HCT116 (cell line): ENCODE results near the gene STAMBP. TPM values are rescaled to one million over a fixed set of nuclear protein-coding genes. Genes with fewer than 3 reads are reported as not detected.

Source experiments
- ATAC-seq: fragments of 200-7000 bp; cut with Tn5 transposase; 2 replicates; pipeline ENCODE4 v1.9.1; 2020; ENCODE audit warnings: mild to moderate bottlenecking, moderate library complexity
- BruUV-seq: library from RNA; stranded (reverse); fragments of 400-500 nt; replicated peaks from 2 replicates; lab custom pipeline; 2021; lab: Mats Ljungman, UMichigan
- CTCF ChIA-PET: fragments of 300-600 bp; sonication (Branson Sonifier 250); formaldehyde crosslinking; loops from one replicate; lab custom pipeline; 2021; ENCODE audit warnings: antibody characterized with exemption; lab: Charles Lee
- POLR2A ChIA-PET: fragments of 300-600, 350-600 bp; sonication (Branson Sonifier 250); formaldehyde crosslinking; loops from one replicate; lab custom pipeline; 2021; ENCODE audit warnings: antibody characterized with exemption; lab: Charles Lee
- RAD21 ChIA-PET, 2 experiments: fragments of 300-600 bp; sonication (Branson Sonifier 250); formaldehyde crosslinking; loops; one replicate each; lab custom pipeline; 2023; ENCODE audit warnings: low total read pairs in 2 of 2; ENCODE audit not compliant: uncharacterized antibody in 2 of 2, unreplicated experiment in 2 of 2, low non-redundant PET in 1 of 2; lab: Charles Lee
- DNase-seq: peaks from one replicate; pipeline ENCODE4 v3.0.0-alpha.2; 2010; ENCODE audit warnings: low read depth, low spot score
- H2AFZ ChIP-seq: fragments of 200-600 bp; shearing (Covaris generic), sonication (generic); 2 replicates; pipeline ENCODE4 v1.6.1; 2017; ENCODE audit warnings: low read depth, mixed run types, mixed read lengths, antibody characterized with exemption, low read length; ENCODE audit not compliant: poor library complexity, severe bottlenecking
- H3K27ac ChIP-seq: 2 replicates; pipeline ENCODE4 v1.5.1; 2012; ENCODE audit warnings: low read depth, low read length
- H3K27me3 ChIP-seq: fragments of 200-600 bp; sonication (generic); 2 replicates; pipeline ENCODE4 v1.6.1; 2016; ENCODE audit warnings: mixed run types, low read length, mixed read lengths; ENCODE audit not compliant: insufficient read depth
- H3K36me3 ChIP-seq, 2 experiments: fragments of 200-500 bp in 1 of 2; fragments of 200-600 bp in 1 of 2; sonication (Bioruptor generic) in 1 of 2; sonication (generic) in 1 of 2; 2 replicates each; pipeline versions ENCODE4 v1.5.1 to v1.6.1; 2014 to 2016; ENCODE audit warnings: low read length in 2 of 2, inconsistent platforms in 1 of 2, mixed read lengths in 1 of 2, mixed run types in 1 of 2; ENCODE audit not compliant: insufficient read depth in 2 of 2, control insufficient read depth in 1 of 2
- H3K4me1 ChIP-seq, 2 experiments: fragments of 200-600 bp in 1 of 2; sonication (generic) in 1 of 2; 2 replicates each; pipeline versions ENCODE4 v1.5.1 to v1.6.1; 2012 to 2017; ENCODE audit warnings: low read length in 2 of 2, inconsistent platforms in 1 of 2, mild to moderate bottlenecking in 1 of 2, mixed read lengths in 1 of 2, mixed run types in 1 of 2, moderate library complexity in 1 of 2; ENCODE audit not compliant: insufficient read depth in 2 of 2, control insufficient read depth in 1 of 2
- H3K4me2 ChIP-seq: fragments of 200-600 bp; sonication (generic); 2 replicates; pipeline ENCODE4 v1.6.1; 2017; ENCODE audit warnings: mixed run types, low read length, mixed read lengths
- H3K4me3 ChIP-seq, 2 experiments: fragments of 200-600 bp in 1 of 2; sonication (generic) in 1 of 2; replicated peaks in 1 of 2; 2 replicates each; pipeline ENCODE4 v1.5.1; 2011 to 2016; ENCODE audit warnings: low read length in 2 of 2, control low read depth in 1 of 2, low read depth in 1 of 2, mild to moderate bottlenecking in 1 of 2, mixed read lengths in 1 of 2, mixed run types in 1 of 2
- H3K79me2 ChIP-seq: fragments of 200-600 bp; sonication (generic); 2 replicates; pipeline ENCODE4 v1.6.1; 2017; ENCODE audit warnings: mild to moderate bottlenecking, mixed run types, low read length, moderate library complexity, mixed read lengths; ENCODE audit not compliant: insufficient read depth
- H3K9ac ChIP-seq: fragments of 200-600 bp; sonication (generic); 2 replicates; pipeline ENCODE4 v1.6.1; 2016; ENCODE audit warnings: low read length, mixed read lengths
- H3K9me2 ChIP-seq: fragments of 200-600 bp; sonication (generic), shearing (Covaris generic); 2 replicates; pipeline ENCODE4 v1.6.1; 2017; ENCODE audit warnings: mixed run types, mild to moderate bottlenecking, moderate library complexity; ENCODE audit not compliant: insufficient read depth
- H3K9me3 ChIP-seq, 2 experiments: fragments of 200-500 bp in 1 of 2; fragments of 200-600 bp in 1 of 2; sonication (Bioruptor generic) in 1 of 2; sonication (generic) in 1 of 2; 2 replicates each; pipeline ENCODE4 v1.6.1; 2014 to 2017; ENCODE audit warnings: low read length in 2 of 2, mixed read lengths in 2 of 2, inconsistent platforms in 1 of 2, low read depth in 1 of 2, mild to moderate bottlenecking in 1 of 2, mixed run types in 1 of 2, moderate library complexity in 1 of 2; ENCODE audit not compliant: control insufficient read depth in 1 of 2, insufficient read depth in 1 of 2
- H4K20me1 ChIP-seq: fragments of 200-600 bp; sonication (generic), shearing (Covaris generic); 2 replicates; pipeline ENCODE4 v1.6.1; 2017; ENCODE audit warnings: mixed run types, mild to moderate bottlenecking, moderate library complexity; ENCODE audit not compliant: insufficient read depth
- CTCF ChIP-seq, 3 experiments: fragments of 200-600 bp in 1 of 3; sonication (generic) in 1 of 3; IDR thresholded peaks in 2 of 3; conservative IDR thresholded peaks in 1 of 3; 2 replicates each; pipeline ENCODE4 v1.5.1; 2012 to 2017; ENCODE audit warnings: low read depth in 2 of 3, low read length in 2 of 3, antibody characterized with exemption in 1 of 3, borderline replicate concordance in 1 of 3, control low read depth in 1 of 3, mild to moderate bottlenecking in 1 of 3, mixed read lengths in 1 of 3, mixed run types in 1 of 3, moderate library complexity in 1 of 3; ENCODE audit not compliant: insufficient read depth in 1 of 3
- EGR1 ChIP-seq: IDR thresholded peaks from 2 replicates; pipeline ENCODE4 v1.6.1; 2012; ENCODE audit warnings: low read depth
- EZH2 ChIP-seq: fragments of 200-600 bp; sonication (generic); IDR thresholded peaks from 2 replicates; pipeline ENCODE4 v1.6.1; 2017; ENCODE audit warnings: antibody characterized with exemption, mixed run types
- JUND ChIP-seq: IDR thresholded peaks from 2 replicates; pipeline ENCODE4 v1.6.1; 2012
- POLR2AphosphoS5 ChIP-seq: IDR thresholded peaks from 2 replicates; pipeline ENCODE4 v1.6.1; 2011; ENCODE audit warnings: mild to moderate bottlenecking, low read depth, low read length, moderate library complexity
- RAD21 ChIP-seq: IDR thresholded peaks from 2 replicates; pipeline ENCODE4 v1.6.1; 2012; ENCODE audit warnings: low read depth, mild to moderate bottlenecking
- REST ChIP-seq: IDR thresholded peaks from 2 replicates; pipeline ENCODE4 v1.6.1; 2012; ENCODE audit warnings: low read depth
- SRF ChIP-seq: IDR thresholded peaks from 2 replicates; pipeline ENCODE4 v1.6.1; 2012; ENCODE audit warnings: low read depth
- TCF7L2 ChIP-seq: IDR thresholded peaks from 2 replicates; pipeline ENCODE4 v1.7.0; 2011; ENCODE audit warnings: borderline replicate concordance, inconsistent platforms; ENCODE audit not compliant: insufficient read depth, insufficient read length; ENCODE audit errors: extremely low read depth
- YY1 ChIP-seq: IDR thresholded peaks from 2 replicates; pipeline ENCODE4 v1.6.1; 2011; ENCODE audit warnings: low read length, low read depth, moderate library complexity, mild to moderate bottlenecking; ENCODE audit not compliant: insufficient replicate concordance; ENCODE audit errors: extremely low read depth
- ZFX ChIP-seq: fragments of 450-650 bp; IDR thresholded peaks from 2 replicates; pipeline ENCODE4 v1.6.1; 2017
- ZNF274 ChIP-seq: fragments of 200-500 bp; sonication (Bioruptor generic); IDR thresholded peaks from 2 replicates; pipeline ENCODE4 v1.6.1; 2014; ENCODE audit warnings: mild to moderate bottlenecking, low read depth, low read length, inconsistent platforms
- intact Hi-C: fragments of 100-400 bp; cut with micrococcal nuclease; formaldehyde crosslinking; loops from 2 replicates; pipeline ENCODE4 v1.10.0; 2022
- total RNA-seq: library from RNA; stranded (reverse); gene quantifications from one replicate; pipeline ENCODE4 v1.2.1, GENCODE V29; 2021; ENCODE audit not compliant: unreplicated experiment
- TF ChIP-seq, protein P1 (sequence below): IDR thresholded peaks from 2 replicates; pipeline ENCODE4 v1.6.1; 2012
- TF ChIP-seq, protein P2 (sequence below): IDR thresholded peaks from 2 replicates; pipeline ENCODE4 v1.6.1; 2011; ENCODE audit warnings: mild to moderate bottlenecking, low read length, moderate library complexity; ENCODE audit not compliant: insufficient replicate concordance; ENCODE audit errors: extremely low read depth
- TF ChIP-seq, protein P3 (sequence below): IDR thresholded peaks from 2 replicates; pipeline ENCODE4 v1.6.1; 2012

Gene STAMBP
- total RNA-seq, 1 experiment from 2014 or later: 45.2 TPM

DNA sequence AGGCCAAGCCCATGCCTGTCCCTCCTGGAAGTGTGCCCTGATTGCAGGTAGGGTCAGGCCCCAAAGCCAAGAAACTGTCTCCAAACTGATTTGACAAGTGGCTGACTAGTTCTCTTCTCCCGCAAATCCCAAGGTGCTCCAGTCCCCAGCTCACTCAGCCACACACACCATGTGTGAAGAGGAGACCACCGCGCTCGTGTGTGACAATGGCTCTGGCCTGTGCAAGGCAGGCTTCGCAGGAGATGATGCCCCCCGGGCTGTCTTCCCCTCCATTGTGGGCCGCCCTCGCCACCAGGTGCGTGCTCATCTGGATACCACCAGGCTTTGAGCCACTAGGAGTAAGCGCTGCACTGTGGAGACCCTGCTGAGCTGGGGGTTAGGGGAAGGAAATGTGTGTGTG is 72.4 kb downstream of the STAMBP start:
- ATAC-seq: no peak
- Histone ChIP-seq H3K36me3 (no peaks in the 10 kb centered on the region), H3K27ac (no peak overlapping the region), H2AFZ (no peak overlapping the region), H4K20me1 (no peaks in the 10 kb centered on the region), H3K27me3 (no peaks in the 10 kb centered on the region), H3K9ac (no peak overlapping the region), H3K79me2 (no peaks in the 10 kb centered on the region), H3K4me3 (no peak overlapping the region), H3K9me3 (no peaks in the 10 kb centered on the region), H3K9me2 (no peaks in the 10 kb centered on the region), H3K4me2 (no peak overlapping the region), H3K4me1 (no peaks in the 10 kb centered on the region)
- TF ChIP-seq CTCF (IDR thresholded peaks at IDR 0.05 in 2 of 3, conservative IDR thresholded peaks at IDR 0.05 in 1 of 3; ENCODE audit: borderline replicate concordance in 1 of 3, insufficient read depth in 1 of 3, low read depth in 2 of 3, low read length in 2 of 3) (no peak), JUND (no peak), ZNF274 (no peak), ZFX (no peak), POLR2AphosphoS5 (no peak), SRF (no peak), EGR1 (no peak), YY1 (no peak), REST (no peak), TCF7L2 (no peak), RAD21 (no peak), EZH2 (no peak)
- TF ChIP-seq, protein P1, sequence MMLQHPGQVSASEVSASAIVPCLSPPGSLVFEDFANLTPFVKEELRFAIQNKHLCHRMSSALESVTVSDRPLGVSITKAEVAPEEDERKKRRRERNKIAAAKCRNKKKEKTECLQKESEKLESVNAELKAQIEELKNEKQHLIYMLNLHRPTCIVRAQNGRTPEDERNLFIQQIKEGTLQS: no peak
- TF ChIP-seq, protein P2, sequence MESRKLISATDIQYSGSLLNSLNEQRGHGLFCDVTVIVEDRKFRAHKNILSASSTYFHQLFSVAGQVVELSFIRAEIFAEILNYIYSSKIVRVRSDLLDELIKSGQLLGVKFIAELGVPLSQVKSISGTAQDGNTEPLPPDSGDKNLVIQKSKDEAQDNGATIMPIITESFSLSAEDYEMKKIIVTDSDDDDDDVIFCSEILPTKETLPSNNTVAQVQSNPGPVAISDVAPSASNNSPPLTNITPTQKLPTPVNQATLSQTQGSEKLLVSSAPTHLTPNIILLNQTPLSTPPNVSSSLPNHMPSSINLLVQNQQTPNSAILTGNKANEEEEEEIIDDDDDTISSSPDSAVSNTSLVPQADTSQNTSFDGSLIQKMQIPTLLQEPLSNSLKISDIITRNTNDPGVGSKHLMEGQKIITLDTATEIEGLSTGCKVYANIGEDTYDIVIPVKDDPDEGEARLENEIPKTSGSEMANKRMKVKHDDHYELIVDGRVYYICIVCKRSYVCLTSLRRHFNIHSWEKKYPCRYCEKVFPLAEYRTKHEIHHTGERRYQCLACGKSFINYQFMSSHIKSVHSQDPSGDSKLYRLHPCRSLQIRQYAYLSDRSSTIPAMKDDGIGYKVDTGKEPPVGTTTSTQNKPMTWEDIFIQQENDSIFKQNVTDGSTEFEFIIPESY: no peak
- TF ChIP-seq, protein P3, sequence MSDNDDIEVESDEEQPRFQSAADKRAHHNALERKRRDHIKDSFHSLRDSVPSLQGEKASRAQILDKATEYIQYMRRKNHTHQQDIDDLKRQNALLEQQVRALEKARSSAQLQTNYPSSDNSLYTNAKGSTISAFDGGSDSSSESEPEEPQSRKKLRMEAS: no peak
- CTCF ChIA-PET: no interaction called here
- POLR2A ChIA-PET: no interaction called here
- intact Hi-C loops: no loop called here
- RAD21 ChIA-PET: no interaction called here
- no peak for DNase-seq
- BruUV-seq: no TSS peak
